Tibial nerve (tissue), 4 donors: Measurements from ENCODE around the gene BTBD9. TPM values are rescaled to one million over a fixed set of nuclear protein-coding genes. Genes with fewer than 3 reads are reported as not detected.

ENCODE experiments used
- DNase-seq, 2 donors: peaks; one replicate each; pipeline ENCODE4 v3.0.0-alpha.2; 2019; ENCODE audit warnings: low spot score in 2 of 2
- H3K27ac ChIP-seq, 4 donors: fragments of 200-600 bp; sonication (generic) in 3 of 4; one replicate each; pipeline ENCODE4 v1.5.1; 2017 to 2019; ENCODE audit warnings: mild to moderate bottlenecking in 1 of 4
- H3K27me3 ChIP-seq, 2 donors: fragments of 200-600 bp; sonication (generic) in 1 of 2; one replicate each; pipeline versions ENCODE4 v1.5.1 to v1.6.0; 2017 to 2019
- H3K36me3 ChIP-seq, 3 donors: fragments of 200-600 bp; sonication (generic); one replicate each; pipeline ENCODE4 v1.5.1; 2018 to 2019
- H3K4me1 ChIP-seq, 4 donors: fragments of 200-600 bp; sonication (generic) in 3 of 4; one replicate each; pipeline ENCODE4 v1.5.1; 2017 to 2019
- H3K4me3 ChIP-seq, 4 donors: fragments of 200-600 bp; sonication (generic) in 3 of 4; one replicate each; pipeline ENCODE4 v1.5.1; 2017 to 2019; ENCODE audit warnings: mild to moderate bottlenecking in 1 of 4, moderate library complexity in 1 of 4
- H3K9me3 ChIP-seq, 4 donors: fragments of 200-600 bp; sonication (generic) in 3 of 4; one replicate each; pipeline ENCODE4 v1.5.1; 2017 to 2019
- EP300 ChIP-seq, 2 donors: sonication (generic); formaldehyde crosslinking; IDR thresholded peaks; one replicate each; pipeline ENCODE4 v1.6.1; 2017; ENCODE audit warnings: antibody characterized with exemption in 2 of 2, mild to moderate bottlenecking in 1 of 2
- POLR2A ChIP-seq, 2 donors: fragments of 450-650 bp; IDR thresholded peaks; one replicate each; pipeline ENCODE4 v1.6.1; 2017; ENCODE audit warnings: antibody characterized with exemption in 2 of 2, mild to moderate bottlenecking in 2 of 2, moderate library complexity in 2 of 2
- WGBS, 2 donors: methylation state at CpG; one replicate each; pipeline ENCODE4 v1.1.5; 2018; 5-methylcytosine and 5-hydroxymethylcytosine counted together
- total RNA-seq, 4 donors: library from RNA; depleted of rRNA; stranded (reverse); fragments of >200 nt; gene quantifications; one replicate each; pipeline ENCODE4 v1.1.0, GENCODE V29; 2016
- TF ChIP-seq, protein P1 (sequence below), 5 experiments: fragments of 200-600 bp in 3 of 5; fragments of 450-650 bp in 2 of 5; sonication (generic) in 3 of 5; IDR thresholded peaks; one replicate each; pipeline ENCODE4 v1.5.1; 2016 to 2019; ENCODE audit warnings: antibody characterized with exemption in 5 of 5, mild to moderate bottlenecking in 3 of 5, moderate library complexity in 2 of 5

Gene BTBD9
- total RNA-seq, 4 donors from 2014 or later: 7.5 to 23.9 (median 10.7) TPM

DNA sequence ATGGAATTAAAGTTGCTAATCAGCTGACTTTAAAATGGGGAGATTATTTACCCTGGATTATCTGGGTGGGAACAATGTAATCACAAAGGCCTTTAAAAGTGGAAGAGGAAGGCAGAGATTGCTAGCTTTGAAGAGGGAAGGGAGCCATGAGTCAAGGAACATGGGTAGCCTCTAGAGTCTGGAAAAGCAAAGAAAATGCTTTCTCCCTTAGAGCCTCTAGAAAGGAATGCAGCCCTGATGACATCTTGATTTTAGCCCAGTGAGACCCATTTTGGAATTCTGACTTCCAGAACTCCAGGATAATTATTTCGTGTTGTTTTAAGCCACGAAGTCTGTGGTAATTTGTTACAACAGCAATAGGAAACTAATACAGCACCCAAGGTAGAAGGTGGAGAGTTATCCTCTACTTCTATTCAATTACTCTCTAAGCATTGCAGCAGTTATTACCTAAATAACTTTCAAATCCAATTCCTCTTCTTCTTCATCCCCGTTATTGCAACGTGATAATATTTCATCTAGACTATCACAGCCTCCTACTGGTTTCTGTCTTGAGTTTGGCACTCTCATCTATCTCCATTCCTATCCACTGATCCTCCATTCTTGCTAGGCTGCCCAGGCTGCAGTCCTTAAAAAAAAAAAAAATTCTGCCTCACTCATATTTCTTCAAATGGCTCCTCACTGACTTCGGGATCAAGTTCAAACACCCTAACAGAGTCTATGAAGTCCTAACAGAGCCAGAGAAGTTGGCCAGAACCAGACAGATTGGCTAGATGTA lies 224.3 kb downstream of the BTBD9 start:
- no peaks in the 10 kb centered on the region for H3K27me3 ChIP-seq

GRCh38 chr6:38413102-38413800 lies 226.5 kb downstream of the BTBD9 start:
- TF ChIP-seq, protein P1, sequence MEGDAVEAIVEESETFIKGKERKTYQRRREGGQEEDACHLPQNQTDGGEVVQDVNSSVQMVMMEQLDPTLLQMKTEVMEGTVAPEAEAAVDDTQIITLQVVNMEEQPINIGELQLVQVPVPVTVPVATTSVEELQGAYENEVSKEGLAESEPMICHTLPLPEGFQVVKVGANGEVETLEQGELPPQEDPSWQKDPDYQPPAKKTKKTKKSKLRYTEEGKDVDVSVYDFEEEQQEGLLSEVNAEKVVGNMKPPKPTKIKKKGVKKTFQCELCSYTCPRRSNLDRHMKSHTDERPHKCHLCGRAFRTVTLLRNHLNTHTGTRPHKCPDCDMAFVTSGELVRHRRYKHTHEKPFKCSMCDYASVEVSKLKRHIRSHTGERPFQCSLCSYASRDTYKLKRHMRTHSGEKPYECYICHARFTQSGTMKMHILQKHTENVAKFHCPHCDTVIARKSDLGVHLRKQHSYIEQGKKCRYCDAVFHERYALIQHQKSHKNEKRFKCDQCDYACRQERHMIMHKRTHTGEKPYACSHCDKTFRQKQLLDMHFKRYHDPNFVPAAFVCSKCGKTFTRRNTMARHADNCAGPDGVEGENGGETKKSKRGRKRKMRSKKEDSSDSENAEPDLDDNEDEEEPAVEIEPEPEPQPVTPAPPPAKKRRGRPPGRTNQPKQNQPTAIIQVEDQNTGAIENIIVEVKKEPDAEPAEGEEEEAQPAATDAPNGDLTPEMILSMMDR (IDR thresholded peaks at IDR 0.05): no peak
- TF ChIP-seq POLR2A (IDR thresholded peaks at IDR 0.05): no peak

More for the DNA sequence above, 224.3 kb downstream of the BTBD9 start:
- H3K36me3 ChIP-seq: no peaks in the 10 kb centered on the region
- 81 to 87% methylated on average over 5 of the region's 5 CpGs for WGBS, 2 donors
- no peak overlapping the region for H3K27ac ChIP-seq
- no peak overlapping the region for H3K4me3 ChIP-seq
- no peak for DNase-seq
- TF ChIP-seq POLR2A (IDR thresholded peaks at IDR 0.05): no peak
- TF ChIP-seq, protein P1 (IDR thresholded peaks at IDR 0.05): no peak
- no peak for TF ChIP-seq EP300 (IDR thresholded peaks at IDR 0.05)
- no peaks in the 10 kb centered on the region for H3K9me3 ChIP-seq
- H3K4me1 ChIP-seq: no peaks in the 10 kb centered on the region

DNA sequence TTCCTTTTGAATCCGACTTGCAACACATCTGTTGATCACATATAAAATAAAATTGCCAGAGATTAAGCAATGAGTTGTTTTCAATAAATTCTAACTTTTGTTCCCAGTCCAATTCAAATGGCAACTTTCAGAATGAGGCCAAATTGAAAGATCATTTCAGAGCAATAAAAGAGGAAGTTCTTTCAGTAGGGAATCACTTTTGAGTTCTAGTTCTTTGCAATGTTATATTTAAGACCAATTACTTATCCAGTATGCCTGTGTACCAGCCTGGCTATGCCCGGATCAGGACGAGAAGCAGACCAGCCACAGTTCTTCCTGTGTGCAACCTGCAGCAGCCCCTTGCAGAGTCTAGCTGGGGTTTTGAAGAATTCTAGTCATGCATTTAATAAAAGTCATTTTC lies 232.5 kb downstream of the BTBD9 start:
- peaks cover 0 to 34% (median 10%) of the 10 kb centered on the region in 4 donors for H3K4me1 ChIP-seq
- H3K36me3 ChIP-seq: no peaks in the 10 kb centered on the region
- H3K4me3 ChIP-seq: no peak overlapping the region
- TF ChIP-seq EP300 (IDR thresholded peaks at IDR 0.05) (no peak), POLR2A (IDR thresholded peaks at IDR 0.05) (no peak)
- TF ChIP-seq, protein P1 (IDR thresholded peaks at IDR 0.05): no peak
- no peaks in the 10 kb centered on the region for H3K27me3 ChIP-seq
- WGBS, 2 donors: 56 to 64% methylated on average over 3 of the region's 3 CpGs
- peak overlapping the region in 2 of 4 donors; percentile 23 to 40 for H3K27ac ChIP-seq
- no peak for DNase-seq
- H3K9me3 ChIP-seq: no peaks in the 10 kb centered on the region

More at GRCh38 chr6:38413102-38413800, 226.5 kb downstream of the BTBD9 start:
- WGBS, 2 donors: 49 to 61% methylated on average over 4 of the region's 4 CpGs
- H3K36me3 ChIP-seq: no peaks in the 10 kb centered on the region
- H3K27ac ChIP-seq: no peak overlapping the region
- no peak overlapping the region for H3K4me3 ChIP-seq
- DNase-seq: peak; percentile 7 to 13
- no peaks in the 10 kb centered on the region for H3K27me3 ChIP-seq
- no peaks in the 10 kb centered on the region for H3K4me1 ChIP-seq
- H3K9me3 ChIP-seq: no peaks in the 10 kb centered on the region

DNA sequence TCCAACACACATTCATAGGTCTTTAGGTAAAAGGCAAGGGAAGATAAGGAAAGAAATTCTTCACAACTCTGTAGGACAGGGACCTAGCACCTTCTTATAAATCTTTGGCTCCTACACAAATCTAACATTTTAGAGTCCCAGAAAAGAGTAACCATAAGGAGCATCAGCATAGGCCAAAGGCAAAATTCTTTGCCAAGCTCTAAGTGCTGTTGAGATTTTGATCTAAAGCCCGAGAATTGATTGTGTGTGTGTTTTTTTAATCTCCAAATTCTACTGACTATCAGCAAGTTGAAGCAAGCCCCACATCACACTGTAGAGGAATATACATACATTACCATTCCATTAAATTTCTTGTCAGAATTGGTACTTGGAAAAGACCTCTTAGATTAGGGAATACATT lies 233.6 kb downstream of the BTBD9 start:
- H3K36me3 ChIP-seq: no peaks in the 10 kb centered on the region
- WGBS, 2 donors: 97 to 100% methylated on average over 1 of the region's 1 CpG
- H3K27ac ChIP-seq: no peak overlapping the region
- H3K9me3 ChIP-seq: no peaks in the 10 kb centered on the region
- H3K4me1 ChIP-seq: peaks cover 0 to 34% (median 10%) of the 10 kb centered on the region in 4 donors
- no peaks in the 10 kb centered on the region for H3K27me3 ChIP-seq
- DNase-seq: no peak
- no peak overlapping the region for H3K4me3 ChIP-seq
- TF ChIP-seq, protein P1 (IDR thresholded peaks at IDR 0.05): no peak
- no peak for TF ChIP-seq POLR2A (IDR thresholded peaks at IDR 0.05)
- no peak for TF ChIP-seq EP300 (IDR thresholded peaks at IDR 0.05)
